Panc1 (cell line): ENCODE results near the gene CDK14. TPM values are rescaled to one million over a fixed set of nuclear protein-coding genes. Genes with fewer than 3 reads are reported as not detected.

ENCODE experiments used
- ATAC-seq: fragments of 200-7000 bp; cut with Tn5 transposase; 2 replicates; pipeline ENCODE4 v1.9.1; 2020; ENCODE audit warnings: mild to moderate bottlenecking, moderate library complexity
- BruUV-seq: library from RNA; stranded (reverse); fragments of 400-500 nt; replicated peaks from 2 replicates; lab custom pipeline; 2021; lab: Mats Ljungman, UMichigan
- CTCF ChIA-PET: fragments of 300-600 bp; sonication (Branson Sonifier 250); formaldehyde crosslinking; loops from one replicate; lab custom pipeline; 2022; ENCODE audit warnings: antibody characterized with exemption; lab: Charles Lee
- POLR2A ChIA-PET: fragments of 300-600 bp; sonication (Branson Sonifier 250); formaldehyde crosslinking; loops from one replicate; lab custom pipeline; 2022; ENCODE audit warnings: antibody characterized with exemption; lab: Charles Lee
- DNase-seq: peaks from one replicate; pipeline ENCODE4 v3.0.0-alpha.2; 2010; ENCODE audit warnings: low read depth, low spot score
- H3K27ac ChIP-seq: 2 replicates; pipeline ENCODE4 v1.5.1; 2011; ENCODE audit warnings: mild to moderate bottlenecking, low read length, inconsistent platforms
- H3K27me3 ChIP-seq: fragments of 200-500 bp; sonication (Bioruptor generic); 2 replicates; pipeline ENCODE4 v1.6.0; 2014; ENCODE audit warnings: low read length, inconsistent platforms; ENCODE audit not compliant: control insufficient read depth, insufficient read depth
- H3K36me3 ChIP-seq: fragments of 200-500 bp; sonication (Bioruptor generic); 2 replicates; pipeline ENCODE4 v1.5.1; 2014; ENCODE audit warnings: inconsistent platforms, mild to moderate bottlenecking, low read length, moderate library complexity; ENCODE audit not compliant: control insufficient read depth, insufficient read depth
- H3K4me1 ChIP-seq: 2 replicates; pipeline ENCODE4 v1.5.1; 2011; ENCODE audit warnings: inconsistent platforms, mild to moderate bottlenecking, low read length, moderate library complexity; ENCODE audit not compliant: control insufficient read depth, insufficient read depth
- H3K4me3 ChIP-seq, 2 experiments: 2 replicates each; pipeline ENCODE4 v1.5.1; 2011 to 2012; ENCODE audit warnings: low read depth in 2 of 2, low read length in 2 of 2, mild to moderate bottlenecking in 2 of 2, inconsistent platforms in 1 of 2, moderate library complexity in 1 of 2
- H3K9me3 ChIP-seq: fragments of 200-500 bp; sonication (Bioruptor generic); 2 replicates; pipeline ENCODE4 v1.5.1; 2014; ENCODE audit warnings: low read depth, mild to moderate bottlenecking, inconsistent platforms, low read length, moderate library complexity; ENCODE audit not compliant: control insufficient read depth, insufficient read depth
- CTCF ChIP-seq: fragments of 450-650 bp; IDR thresholded peaks from 2 replicates; pipeline ENCODE4 v1.5.1; 2017; ENCODE audit warnings: mild to moderate bottlenecking
- POLR2AphosphoS5 ChIP-seq: IDR thresholded peaks from 2 replicates; pipeline ENCODE4 v1.6.1; 2012; ENCODE audit warnings: mild to moderate bottlenecking, low read depth, low read length, moderate library complexity
- REST ChIP-seq, 2 experiments: IDR thresholded peaks; 2 replicates each; pipeline ENCODE4 v1.6.1; 2011 to 2012; ENCODE audit warnings: low read depth in 2 of 2, control low read depth in 1 of 2, low read length in 1 of 2, mild to moderate bottlenecking in 1 of 2, moderate library complexity in 1 of 2; ENCODE audit not compliant: insufficient read depth in 1 of 2
- SIN3A ChIP-seq: IDR thresholded peaks from 2 replicates; pipeline ENCODE4 v1.6.1; 2012; ENCODE audit warnings: low read depth, mild to moderate bottlenecking, low read length, moderate library complexity, borderline replicate concordance; ENCODE audit not compliant: insufficient read depth
- TCF7L2 ChIP-seq: IDR thresholded peaks from 2 replicates; pipeline ENCODE4 v1.6.1; 2011; ENCODE audit warnings: mild to moderate bottlenecking, low read depth, low read length, inconsistent platforms
- in situ Hi-C: cut with HindIII; loops from 2 replicates; pipeline ENCODE4 v1.10.0; 2016; ENCODE audit warnings: low sequenced_read_pairs, low pct_unique_long_range_greater_than_20kb
- intact Hi-C: fragments of 100-400 bp; cut with micrococcal nuclease; formaldehyde crosslinking; loops from one replicate; pipeline ENCODE4 v1.10.0; 2022; ENCODE audit not compliant: unreplicated experiment
- total RNA-seq: library from RNA; stranded (reverse); gene quantifications from one replicate; pipeline ENCODE4 v1.2.1, GENCODE V29; 2021; ENCODE audit not compliant: unreplicated experiment

CDK14 gene
- total RNA-seq, 1 experiment from 2014 or later = 3.0 TPM

- in situ Hi-C loops = no loop called here
- Histone ChIP-seq H3K9me3 (no peaks in the 10 kb centered on the region), H3K36me3 (no peaks in the 10 kb centered on the region), H3K4me3 (no peak overlapping the region), H3K27me3 (no peaks in the 10 kb centered on the region), H3K27ac (no peak overlapping the region), H3K4me1 (no peaks in the 10 kb centered on the region)
- intact Hi-C loops = no loop called here
- DNase-seq = no peak
- ChIA-PET CTCF (no interaction called here), POLR2A (no interaction called here)
- no peak for ATAC-seq
- TF ChIP-seq CTCF (no peak), REST (IDR thresholded peaks at IDR 0.05; ENCODE audit: insufficient read depth in 1 of 2, low read depth in 2 of 2, low read length in 1 of 2) (no peak)
- no TSS peak for BruUV-seq
These were observed 59.4 kb downstream of the CDK14 start for GRCh38 chr7:90655566-90655965.

- in situ Hi-C loops = no loop called here
- DNase-seq (no peak), ATAC-seq (no peak)
- Histone ChIP-seq H3K27me3 (no peaks in the 10 kb centered on the region), H3K4me3 (no peak overlapping the region), H3K36me3 (no peaks in the 10 kb centered on the region), H3K4me1 (no peaks in the 10 kb centered on the region), H3K9me3 (no peaks in the 10 kb centered on the region), H3K27ac (no peak overlapping the region)
- no peak for TF ChIP-seq TCF7L2
- TF ChIP-seq POLR2AphosphoS5 = no peak
- no peak for TF ChIP-seq REST (IDR thresholded peaks at IDR 0.05; ENCODE audit: insufficient read depth in 1 of 2, low read depth in 2 of 2, low read length in 1 of 2)
- no peak for TF ChIP-seq SIN3A
- TF ChIP-seq CTCF = no peak
- BruUV-seq = no TSS peak
- ChIA-PET POLR2A (no interaction called here), CTCF (no interaction called here)
- intact Hi-C loops = no loop called here
These were observed 61.4 kb downstream of the CDK14 start for GRCh38 chr7:90657481-90657880.
